Measurements from ENCODE around the gene TMF1.

TMF1 gene

GRCh38 chr3:69059688-69060087 is 7.6 kb upstream of the TMF1 start:
- no peak for TF ChIP-seq ZNF274 (IDR thresholded peaks at IDR 0.05; ENCODE audit: low read depth, low read length)
- H3K4me3 ChIP-seq (ENCODE audit: low read length) = no peak overlapping the region

DNA sequence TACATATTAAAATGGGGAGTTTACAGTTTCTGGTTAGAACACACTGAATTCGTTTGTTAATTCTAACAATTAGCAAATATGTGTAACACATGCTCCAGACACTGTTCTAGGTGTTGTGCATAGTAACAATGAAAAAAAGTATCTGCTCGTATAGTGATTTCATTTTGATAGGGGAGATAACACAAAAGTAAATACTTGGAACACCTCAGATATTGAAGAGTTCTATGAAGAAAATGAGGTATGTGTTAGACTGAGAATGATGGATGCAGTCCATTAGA is 6.8 kb upstream of the TMF1 start:
- TF ChIP-seq ZNF274 (IDR thresholded peaks at IDR 0.05; ENCODE audit: low read depth, low read length) = no peak
- H3K4me3 ChIP-seq (ENCODE audit: low read length) = no peak overlapping the region

DNA sequence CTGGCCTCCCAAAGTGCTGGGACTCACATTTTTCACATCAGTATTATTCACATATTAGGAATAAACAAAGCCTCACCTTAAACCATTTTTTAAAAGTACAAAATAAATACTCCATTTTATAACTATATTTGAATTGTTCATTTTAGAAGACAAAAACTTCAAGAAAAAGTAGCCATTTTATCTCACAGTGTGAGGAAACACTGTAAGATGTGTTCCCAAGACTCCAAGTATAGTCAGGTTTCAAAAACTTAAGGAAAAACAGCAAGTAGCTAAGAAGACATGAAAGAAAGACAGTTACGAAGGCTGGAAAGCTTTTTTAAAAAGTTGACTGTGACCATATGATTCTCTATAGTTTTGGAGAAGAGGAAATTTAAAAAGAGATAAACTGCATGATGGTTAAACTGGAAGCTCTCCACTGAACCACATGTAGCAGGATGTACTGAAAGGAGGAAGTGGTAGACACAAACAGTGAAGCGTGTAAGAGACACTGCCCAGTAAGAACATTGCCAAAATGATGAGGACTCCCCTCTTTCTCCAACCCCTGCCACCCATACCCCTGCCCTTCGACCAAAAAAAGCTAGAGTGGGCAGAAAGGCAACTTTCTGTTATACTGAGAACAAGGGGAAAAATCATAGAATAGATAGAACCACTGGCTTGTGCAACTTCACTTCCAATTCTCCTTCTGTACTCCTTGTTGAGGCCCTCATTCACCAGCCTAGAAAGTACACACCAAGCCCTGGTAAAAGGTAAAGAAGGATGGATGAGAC is 6.2 kb upstream of the TMF1 start:
- no peak for TF ChIP-seq ZNF274 (IDR thresholded peaks at IDR 0.05; ENCODE audit: low read depth, low read length)
- H3K4me3 ChIP-seq (ENCODE audit: low read length) = no peak overlapping the region; the same call in 1 of the 2 replicates

DNA sequence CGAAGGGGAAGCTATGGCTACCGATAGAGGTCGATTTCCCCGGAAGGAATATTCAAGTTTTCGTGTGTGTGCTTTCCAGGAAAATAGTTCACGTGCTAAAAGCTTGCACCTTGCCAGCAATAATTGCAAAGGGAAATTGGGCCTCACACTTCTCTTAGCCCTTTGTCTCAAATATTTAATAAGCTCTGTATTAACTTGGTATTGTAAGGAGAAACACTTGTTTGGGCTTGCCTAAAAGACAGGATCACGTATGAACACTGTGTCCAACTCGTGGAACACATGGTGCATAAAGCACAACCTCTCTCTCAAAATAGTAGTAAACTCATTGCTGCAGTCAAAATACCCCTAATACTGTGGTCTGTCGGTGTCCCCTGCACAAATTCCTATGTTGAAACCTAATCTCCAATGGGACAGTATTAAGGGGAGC is 352 bp upstream of the TMF1 start:
- TF ChIP-seq ZNF274 (IDR thresholded peaks at IDR 0.05; ENCODE audit: low read depth, low read length) = no peak
- peak overlapping the region; percentile 30; the same call in 1 of the 2 replicates for H3K4me3 ChIP-seq (ENCODE audit: low read length)

GRCh38 chr3:69048990-69049389 is 3.1 kb downstream of the TMF1 start:
- no peak for TF ChIP-seq ZNF274 (IDR thresholded peaks at IDR 0.05; ENCODE audit: low read depth, low read length)
- no peak overlapping the region for H3K4me3 ChIP-seq (ENCODE audit: low read length)

- TF ChIP-seq ZNF274 (IDR thresholded peaks at IDR 0.05; ENCODE audit: low read depth, low read length) = no peak
- H3K4me3 ChIP-seq (ENCODE audit: low read length) = no peak overlapping the region
Measured at GRCh38 chr3:69044608-69045007, 7.5 kb downstream of the TMF1 start.

- TF ChIP-seq ZNF274 (IDR thresholded peaks at IDR 0.05; ENCODE audit: low read depth, low read length) = no peak
- H3K4me3 ChIP-seq (ENCODE audit: low read length) = no peak overlapping the region
Measured at GRCh38 chr3:69033470-69033869, 18.7 kb downstream of the TMF1 start.

DNA sequence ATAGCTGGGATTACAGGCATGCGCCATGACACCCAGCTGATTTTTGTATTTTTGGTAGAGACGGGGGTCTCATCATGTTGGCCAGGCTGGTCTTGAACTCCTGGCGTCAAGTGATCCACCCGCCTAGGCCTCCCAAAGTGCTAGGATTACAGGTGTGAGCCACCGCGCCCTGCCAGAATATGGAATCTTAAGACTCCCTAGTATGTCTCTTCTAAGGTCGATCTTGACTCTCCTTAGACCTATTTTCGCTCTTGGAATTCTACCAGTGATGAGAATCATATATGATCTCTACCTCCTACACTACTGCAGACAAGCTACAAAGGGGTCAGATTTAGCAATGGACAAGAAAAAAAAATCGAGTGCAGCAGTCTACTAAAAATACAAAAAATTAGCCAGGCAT is 19.4 kb downstream of the TMF1 start:
- no peak for TF ChIP-seq ZNF274 (IDR thresholded peaks at IDR 0.05; ENCODE audit: low read depth, low read length)

DNA sequence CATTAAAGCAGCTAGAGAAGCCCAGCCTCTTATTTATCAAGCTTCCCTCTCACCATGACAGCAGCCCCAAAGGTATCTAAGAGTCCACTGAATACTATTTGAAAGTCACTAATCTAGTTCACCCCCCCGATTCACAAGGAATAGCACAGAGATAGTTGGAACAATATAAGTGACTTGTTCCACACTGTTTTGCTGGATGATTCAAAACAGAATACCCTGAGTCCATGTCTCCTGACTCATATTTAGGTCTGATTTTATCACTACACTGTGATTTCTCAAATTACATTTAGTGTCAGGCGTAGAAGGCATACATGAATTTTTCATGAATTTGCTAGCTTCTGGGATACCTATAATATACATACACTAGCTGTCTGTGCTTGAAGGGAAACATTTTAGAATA is 20.0 kb downstream of the TMF1 start:
- H3K4me3 ChIP-seq (ENCODE audit: low read length) = no peak overlapping the region
- no peak for TF ChIP-seq ZNF274 (IDR thresholded peaks at IDR 0.05; ENCODE audit: low read depth, low read length)

More for the DNA sequence above, 19.4 kb downstream of the TMF1 start:
- H3K4me3 ChIP-seq (ENCODE audit: low read length) = no peak overlapping the region

GRCh38 chr3:69031635-69032034 is 20.5 kb downstream of the TMF1 start:
- no peak for TF ChIP-seq ZNF274 (IDR thresholded peaks at IDR 0.05; ENCODE audit: low read depth, low read length)
- no peak overlapping the region for H3K4me3 ChIP-seq (ENCODE audit: low read length)

GRCh38 chr3:69020857-69021256 is 31.3 kb downstream of the TMF1 start:
- TF ChIP-seq ZNF274 (IDR thresholded peaks at IDR 0.05; ENCODE audit: low read depth, low read length) = no peak

DNA sequence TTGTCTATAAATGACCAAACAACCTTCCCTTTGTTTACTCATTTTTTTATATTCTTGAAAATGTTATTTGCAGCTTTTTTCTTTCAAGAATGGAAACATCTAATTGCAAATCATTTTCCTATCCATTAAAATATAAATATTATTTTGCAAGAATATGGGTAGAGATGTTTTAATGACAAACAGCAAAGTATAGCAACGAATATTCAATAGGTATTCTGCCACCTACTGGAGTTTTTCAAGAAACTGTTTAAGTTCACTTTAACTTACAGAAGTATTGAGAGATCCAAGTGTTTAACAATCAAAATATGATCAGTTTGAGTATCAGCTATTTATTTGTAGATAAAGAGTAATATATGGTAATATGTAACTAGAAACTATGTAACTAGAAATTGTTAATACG is 31.7 kb downstream of the TMF1 start:
- TF ChIP-seq ZNF274 (IDR thresholded peaks at IDR 0.05; ENCODE audit: low read depth, low read length) = no peak

More at GRCh38 chr3:69020857-69021256, 31.3 kb downstream of the TMF1 start:
- H3K4me3 ChIP-seq (ENCODE audit: low read length) = no peak overlapping the region

DNA sequence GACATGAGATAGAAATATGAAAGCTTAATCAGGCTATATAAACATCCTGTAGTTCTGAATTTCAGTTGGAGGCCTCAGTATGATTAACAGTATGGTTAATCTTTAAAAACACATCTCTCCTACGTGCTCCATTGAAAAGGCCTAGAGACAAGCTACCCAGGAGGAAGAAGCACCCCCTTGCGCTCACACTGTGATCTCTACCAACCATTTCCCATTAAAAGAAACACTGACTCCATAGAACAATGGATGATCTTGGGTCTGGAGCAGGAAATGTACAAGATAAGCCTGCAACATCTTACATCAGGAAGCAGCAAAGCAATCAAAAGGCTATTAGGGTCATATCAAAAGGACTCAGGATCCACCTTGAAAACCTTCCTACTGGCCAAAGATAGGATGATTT is 35.2 kb downstream of the TMF1 start:
- TF ChIP-seq ZNF274 (IDR thresholded peaks at IDR 0.05; ENCODE audit: low read depth, low read length) = no peak

More for the DNA sequence above, 31.7 kb downstream of the TMF1 start:
- H3K4me3 ChIP-seq (ENCODE audit: low read length) = no peak overlapping the region

DNA sequence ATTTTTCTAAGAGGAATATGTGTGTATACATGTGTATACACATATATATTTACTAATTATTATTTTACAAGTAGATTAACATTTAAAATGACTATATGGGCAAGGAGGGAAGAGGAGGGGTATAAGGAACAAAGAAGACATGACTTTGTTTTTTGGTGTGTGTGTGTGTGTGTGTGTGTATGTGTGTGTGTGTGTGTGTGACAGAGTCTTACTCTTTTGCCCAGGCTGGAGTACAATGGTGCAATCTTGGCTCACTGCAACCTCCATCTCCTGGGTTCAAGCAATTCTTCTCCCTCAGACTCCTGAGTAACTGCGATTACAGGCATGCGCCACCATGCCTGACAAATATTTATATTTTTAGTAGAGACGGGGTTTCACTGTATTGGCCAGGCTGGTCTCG is 36.0 kb downstream of the TMF1 start:
- no peak for TF ChIP-seq ZNF274 (IDR thresholded peaks at IDR 0.05; ENCODE audit: low read depth, low read length)
- H3K4me3 ChIP-seq (ENCODE audit: low read length) = no peak overlapping the region

More for the DNA sequence above, 35.2 kb downstream of the TMF1 start:
- H3K4me3 ChIP-seq (ENCODE audit: low read length) = no peak overlapping the region

- peak overlapping the region; percentile 71 for H3K4me3 ChIP-seq (ENCODE audit: low read length)
- no peak for TF ChIP-seq ZNF274 (IDR thresholded peaks at IDR 0.05; ENCODE audit: low read depth, low read length)
Measured at GRCh38 chr3:69014022-69014580, 38.0 kb downstream of the TMF1 start.
